HG02884 (cell line): ENCODE results near the gene TBX21.

Source experiments
- ATAC-seq: cut with Tn5 transposase; IDR thresholded peaks from one replicate; pipeline ENCODE4 v1.9.1; 2021; ENCODE audit warnings: mild to moderate bottlenecking, moderate library complexity; ENCODE audit not compliant: unreplicated experiment

Gene TBX21

DNA sequence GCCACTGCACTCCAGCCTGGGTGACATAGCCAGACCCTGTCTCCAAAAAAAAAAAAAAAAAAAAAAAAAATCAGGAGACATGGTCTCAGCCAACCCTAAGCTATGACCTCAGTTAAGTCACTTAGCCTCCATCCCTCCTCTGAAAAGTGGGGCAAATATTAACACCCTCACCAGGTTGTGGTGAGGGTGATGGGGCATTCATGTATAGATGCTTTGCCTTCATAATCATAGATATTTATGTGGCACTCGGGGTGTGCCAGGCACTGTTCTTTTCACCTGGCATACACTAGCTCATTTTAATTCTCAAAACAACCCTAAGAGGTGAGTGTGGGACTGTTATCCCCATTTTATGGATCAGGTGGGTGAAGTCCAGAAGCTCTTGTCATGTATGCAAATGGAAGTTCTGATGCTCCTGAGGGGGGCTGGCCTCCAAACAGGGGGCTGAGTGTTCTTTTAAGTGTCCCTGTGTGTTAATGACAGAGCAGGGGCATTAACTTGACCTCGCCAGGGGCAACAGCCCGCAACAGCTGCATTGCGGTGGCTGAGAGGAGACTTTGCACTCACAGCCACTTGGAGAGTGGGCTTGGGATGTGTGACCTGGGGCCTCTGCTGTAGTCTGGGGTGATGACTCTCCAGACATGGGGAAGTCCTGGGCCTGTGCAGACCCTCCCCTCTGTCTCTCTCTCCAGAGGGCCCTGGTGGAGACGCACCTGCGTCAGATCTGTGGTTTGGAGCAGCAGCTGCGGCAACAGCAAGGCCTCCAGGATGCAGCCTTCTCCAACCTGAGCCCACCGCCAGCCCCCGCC lies 34.9 kb upstream of the TBX21 start:
- no peak for ATAC-seq

DNA sequence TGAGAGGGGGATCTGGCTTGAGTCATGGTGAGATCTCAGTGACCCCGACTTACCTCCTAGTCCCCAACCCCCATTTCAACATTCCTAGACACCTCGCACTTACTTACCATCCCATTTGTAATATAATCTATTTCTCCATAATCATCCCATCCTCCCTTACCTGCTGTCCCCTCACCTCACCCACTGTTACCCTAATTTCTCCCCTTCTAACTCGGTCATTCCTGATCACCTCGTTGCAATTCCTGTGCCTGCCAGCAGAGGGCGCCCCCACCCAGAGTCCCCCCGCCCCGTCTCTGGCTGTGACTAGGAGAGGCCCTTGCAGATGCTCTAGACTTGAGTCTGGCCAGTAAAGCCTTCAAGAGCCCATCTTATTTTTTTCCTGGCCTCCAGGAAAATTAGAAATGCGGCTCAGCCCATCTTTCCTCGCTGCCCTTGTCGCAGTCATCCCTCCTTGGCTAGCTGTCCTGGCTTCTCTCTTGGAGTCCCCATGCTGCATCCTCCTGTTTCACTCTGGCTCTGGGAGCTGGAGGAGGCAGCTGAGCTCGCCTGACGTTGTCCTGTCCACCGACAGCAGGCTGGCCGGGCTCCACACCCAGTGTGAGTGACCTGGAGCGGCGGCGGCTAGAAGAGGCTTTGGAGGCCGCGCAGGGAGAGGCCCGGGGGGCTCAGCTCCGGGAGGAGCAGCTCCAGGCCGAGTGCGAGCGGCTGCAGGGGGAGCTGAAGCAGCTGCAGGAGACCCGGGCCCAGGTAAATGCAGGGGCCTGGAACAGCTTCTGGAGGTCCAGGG lies 34.1 kb upstream of the TBX21 start:
- no peak for ATAC-seq

DNA sequence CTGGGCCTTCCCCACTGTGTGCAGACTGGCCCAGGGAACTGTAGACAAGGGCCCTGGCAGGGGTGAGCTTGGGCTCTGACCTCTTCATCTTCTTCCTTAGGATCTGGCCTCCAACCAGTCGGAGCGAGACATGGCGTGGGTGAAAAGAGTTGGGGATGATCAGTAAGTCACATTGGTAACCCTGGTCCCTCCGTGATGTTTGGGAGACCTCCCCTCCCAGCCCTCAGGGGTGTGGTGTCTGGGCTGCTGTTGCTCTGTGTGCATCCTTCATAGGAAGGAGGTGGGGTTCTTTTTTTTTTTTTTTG lies 33.5 kb upstream of the TBX21 start:
- ATAC-seq = no peak

DNA sequence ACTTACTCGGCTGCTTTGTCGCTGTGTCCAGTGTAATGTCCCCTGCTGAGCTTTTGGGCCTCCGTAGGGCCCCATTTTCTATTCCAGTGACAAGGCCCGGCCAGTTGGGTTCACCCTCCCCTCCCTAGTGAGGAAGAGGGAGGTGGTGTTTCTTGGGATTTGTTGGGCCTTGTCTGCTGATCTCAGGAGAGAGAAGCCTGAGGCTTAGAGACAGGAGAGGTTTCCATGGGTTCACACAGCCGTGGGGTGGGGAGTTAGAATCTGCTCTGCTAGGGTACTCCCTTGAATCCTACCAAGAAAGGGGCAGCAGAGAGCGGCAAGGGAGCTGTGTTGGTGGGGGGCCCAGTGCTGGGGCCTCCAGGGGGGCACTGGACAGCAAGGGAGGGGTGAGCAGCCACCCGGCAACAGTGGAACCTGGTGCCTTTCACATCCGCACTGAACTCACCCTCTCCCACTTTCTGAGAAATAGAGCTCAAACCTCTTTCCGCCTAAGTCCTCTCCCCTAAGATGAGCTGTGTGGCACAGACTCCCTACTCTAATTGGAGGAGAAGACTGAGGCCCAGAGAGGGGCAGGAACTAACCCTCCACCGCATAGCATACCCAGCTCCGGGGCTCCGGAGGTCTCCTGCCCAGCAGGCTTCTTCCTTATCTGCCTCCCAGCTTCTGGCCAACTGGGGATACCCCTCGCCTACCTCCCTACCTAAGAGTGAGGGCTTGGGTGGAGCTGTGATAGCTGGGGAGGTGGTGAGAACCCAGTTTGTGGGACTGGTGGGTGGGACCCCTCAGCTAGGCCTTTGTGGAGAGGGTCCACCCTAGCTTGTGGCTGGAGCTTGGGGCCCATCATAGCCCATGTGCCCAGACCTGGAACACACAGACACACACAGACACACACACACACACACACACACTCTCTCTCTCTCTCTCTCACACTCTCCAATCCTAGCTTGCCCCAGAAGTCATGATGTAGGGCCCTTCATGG lies 32.3 kb upstream of the TBX21 start:
- no peak for ATAC-seq

DNA sequence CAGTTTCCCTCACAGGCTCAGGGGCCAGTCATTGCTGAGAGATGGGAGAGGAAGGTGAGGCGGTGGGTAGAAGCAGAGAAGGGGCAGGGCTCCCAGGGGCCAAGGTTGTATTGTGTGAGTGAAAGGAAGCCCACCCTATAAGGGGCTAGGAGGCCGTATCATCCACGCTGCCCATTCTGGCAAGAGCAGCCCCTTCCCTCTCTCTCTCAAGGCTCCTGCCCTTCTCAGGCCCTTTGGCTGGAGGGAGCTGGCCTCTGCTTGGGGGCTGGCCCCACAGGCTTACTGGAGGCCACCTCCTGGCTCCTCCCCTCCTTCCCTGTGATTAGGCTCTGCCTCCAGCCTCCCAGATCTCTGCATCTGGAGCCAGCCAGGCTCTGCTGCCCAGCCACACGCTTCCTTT lies 31.4 kb upstream of the TBX21 start:
- no peak for ATAC-seq

DNA sequence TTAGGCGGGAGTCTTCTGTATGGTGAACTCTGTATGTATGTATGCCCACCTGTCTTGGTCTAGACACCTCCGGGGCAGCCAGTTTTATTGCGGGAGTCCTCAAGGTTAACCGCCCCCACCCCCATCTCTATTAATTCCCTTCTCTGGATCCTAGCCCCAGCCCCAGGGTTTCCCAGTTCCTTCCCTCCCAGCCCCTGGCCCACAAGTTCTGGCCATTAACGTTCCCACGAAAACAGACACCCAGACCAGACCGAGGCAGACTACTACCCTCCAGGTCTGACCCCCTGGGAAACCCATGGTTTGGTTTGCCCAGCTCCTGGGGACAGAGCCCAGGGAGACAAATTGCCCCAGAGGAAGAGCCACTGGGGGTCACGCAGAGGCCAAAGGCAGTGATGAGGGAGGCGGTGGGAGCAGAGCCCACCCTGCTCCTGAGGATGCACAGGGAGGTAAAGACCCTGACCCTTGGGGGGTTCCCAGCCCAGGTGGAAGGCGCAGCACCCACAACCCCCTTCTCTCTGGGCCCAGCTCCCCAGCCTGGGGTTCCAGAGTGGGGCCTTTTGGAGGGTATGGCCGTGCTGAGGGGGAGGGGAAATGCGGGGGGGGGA lies 30.5 kb upstream of the TBX21 start:
- no peak for ATAC-seq

DNA sequence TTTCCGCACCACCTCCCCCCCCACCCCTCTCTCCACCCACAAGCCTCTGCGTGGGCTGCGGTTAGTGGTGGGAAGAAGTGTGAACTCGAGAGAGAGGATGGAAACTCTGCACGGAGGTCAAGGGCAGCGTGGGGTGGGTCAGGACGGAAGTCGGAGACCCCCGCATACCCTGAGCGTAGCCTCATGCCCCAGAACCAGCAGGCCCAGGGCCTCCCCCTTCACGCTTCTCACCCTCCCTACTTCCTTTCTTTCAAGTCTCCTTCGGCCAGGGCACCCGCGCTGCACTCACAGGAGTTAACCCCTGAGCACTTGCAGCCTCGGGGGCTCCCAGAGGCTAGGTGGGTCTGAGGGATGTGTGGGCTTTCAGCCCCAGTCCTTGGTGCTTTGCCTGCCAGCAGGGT lies 29.8 kb upstream of the TBX21 start:
- ATAC-seq = no peak

DNA sequence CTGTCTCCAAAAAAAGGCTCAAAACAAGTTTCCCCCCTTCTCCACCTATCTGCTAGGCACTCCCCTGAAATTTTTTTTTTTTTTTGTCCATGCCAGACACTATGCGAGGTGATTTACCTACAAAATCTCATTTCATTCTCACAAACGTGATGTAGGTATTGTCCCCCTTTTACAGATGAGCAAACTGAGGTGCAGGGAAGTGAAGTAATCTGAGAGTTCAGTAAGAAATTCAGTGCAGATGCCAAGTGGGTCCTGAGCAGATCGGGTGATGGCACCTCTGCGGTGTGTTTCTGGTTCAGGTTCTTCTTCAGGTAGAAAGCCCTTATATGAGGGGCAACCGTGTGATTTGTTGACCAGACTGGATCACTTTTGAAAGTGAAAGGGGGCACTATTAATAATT lies 29.4 kb upstream of the TBX21 start:
- ATAC-seq = no peak

DNA sequence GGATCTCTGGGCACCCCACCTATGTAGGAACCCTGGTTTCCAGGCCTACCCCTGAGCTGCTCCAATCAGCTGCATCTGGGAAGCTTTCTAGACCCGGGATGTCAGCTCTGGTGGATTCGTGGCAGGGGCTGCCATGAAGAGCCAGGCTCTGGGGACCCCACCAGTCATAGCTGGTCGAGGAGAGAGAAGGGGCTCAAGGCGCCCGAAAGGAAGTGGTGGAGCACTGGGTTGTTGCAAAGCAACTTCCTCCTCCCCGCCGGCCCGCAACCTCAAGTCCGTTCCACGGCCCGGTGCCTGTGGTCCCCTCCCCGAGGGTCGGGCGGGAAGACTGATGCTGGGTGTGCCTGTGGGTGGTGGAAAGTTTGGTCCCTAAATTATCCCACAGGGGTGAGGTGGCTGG lies 28.9 kb upstream of the TBX21 start:
- no peak for ATAC-seq

DNA sequence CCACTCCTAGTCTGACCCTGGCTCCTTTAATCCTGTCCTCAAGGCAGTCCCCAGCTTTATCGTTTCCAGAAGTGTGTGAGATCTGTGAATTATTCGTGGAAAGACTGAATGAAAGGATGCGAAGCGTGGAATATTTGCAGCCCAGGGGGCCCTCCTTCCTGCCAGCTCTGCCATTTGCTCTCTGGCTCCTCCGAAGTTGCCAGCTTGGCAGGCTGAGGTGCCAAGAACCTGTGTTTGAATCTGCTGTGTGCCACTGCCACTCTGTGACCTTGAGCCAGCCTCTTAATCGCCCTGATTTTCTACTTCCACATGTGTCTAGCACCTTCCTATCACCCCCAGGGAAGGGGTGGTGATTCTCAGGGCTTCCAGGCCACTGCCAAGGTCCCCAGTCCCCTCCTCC lies 28.3 kb upstream of the TBX21 start:
- no peak for ATAC-seq

DNA sequence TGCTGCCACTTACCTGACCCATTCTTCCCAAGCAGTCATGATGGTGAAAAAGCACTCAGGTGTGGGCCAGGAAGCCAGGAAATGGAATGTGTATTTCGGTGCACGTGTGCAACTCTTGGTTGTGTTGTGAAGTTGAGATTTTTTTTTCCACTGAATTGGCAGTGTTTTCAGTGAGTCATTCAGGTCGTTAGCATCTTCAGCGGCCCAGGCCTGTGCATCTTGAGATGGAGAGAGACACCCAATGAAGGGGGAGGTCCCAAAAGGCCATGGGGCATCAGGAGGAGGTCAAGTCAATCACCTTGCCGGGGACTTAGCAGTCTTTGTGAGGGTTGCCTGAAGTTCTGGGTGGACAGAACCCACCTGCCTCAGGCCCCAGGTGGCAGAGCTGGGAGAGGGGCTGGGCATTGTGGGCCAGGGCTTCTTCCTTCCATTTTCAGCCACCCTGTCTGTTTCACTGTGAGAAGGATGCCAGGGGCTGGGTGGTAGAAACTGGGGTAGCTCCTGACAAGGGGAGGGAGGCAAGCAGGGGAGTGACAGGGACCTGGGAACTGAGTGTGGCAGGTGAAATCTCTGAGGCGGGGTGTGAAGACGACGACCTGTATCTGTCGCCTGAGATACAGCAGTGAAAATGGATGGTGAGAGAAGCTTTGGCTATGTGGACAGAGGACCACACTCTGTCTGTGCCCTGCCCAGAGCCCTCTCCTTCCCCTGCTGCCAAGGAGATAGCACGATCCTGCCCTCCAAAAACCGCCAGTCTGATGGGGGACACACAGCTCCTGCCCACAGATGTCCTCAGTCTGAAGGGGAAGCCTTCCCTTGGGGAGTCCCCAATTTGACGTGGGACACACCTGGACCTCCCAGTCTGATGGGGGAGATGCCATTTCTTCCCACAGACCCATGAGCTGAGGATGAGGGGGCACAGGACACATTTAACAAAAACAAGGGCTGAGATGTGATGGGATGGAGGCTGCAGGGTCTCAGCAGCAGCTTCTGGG lies 27.2 kb upstream of the TBX21 start:
- ATAC-seq = no peak

DNA sequence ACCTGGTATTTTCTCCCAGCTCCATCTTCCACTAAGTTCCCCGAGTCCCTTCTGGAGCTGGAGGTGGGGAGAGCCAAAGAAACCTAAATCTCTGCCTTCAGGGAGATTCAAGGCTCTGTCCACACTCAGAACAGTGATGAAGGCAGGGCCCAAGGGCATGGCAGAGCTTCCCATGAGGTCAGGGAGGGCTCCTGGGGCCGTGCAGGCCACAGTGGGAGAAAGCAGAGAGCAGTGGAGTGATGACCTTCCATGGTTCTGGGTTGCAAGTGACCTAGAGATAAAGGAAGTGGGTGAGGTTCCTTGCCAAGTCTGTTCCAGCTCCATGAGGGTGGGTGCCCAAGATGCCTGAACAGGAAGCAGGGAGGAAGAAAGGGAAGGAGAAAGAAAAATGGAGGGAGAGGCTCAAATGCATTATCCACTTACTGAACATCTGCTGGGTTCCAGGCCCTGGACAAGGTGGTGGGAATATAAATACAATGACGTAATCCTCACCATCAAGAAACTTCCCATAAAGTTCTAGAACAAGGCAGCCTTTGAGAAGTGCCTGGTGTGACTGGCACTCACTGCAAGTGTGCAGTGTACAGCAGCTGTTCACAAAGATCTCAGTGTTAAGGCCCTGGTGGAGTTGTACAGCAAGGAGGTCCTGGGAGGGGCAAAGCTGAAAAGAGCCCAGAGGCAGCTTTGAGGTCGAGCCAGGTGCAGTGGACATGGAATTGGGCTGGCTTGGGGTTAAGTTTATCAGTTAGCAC lies 25.8 kb upstream of the TBX21 start:
- ATAC-seq = no peak

DNA sequence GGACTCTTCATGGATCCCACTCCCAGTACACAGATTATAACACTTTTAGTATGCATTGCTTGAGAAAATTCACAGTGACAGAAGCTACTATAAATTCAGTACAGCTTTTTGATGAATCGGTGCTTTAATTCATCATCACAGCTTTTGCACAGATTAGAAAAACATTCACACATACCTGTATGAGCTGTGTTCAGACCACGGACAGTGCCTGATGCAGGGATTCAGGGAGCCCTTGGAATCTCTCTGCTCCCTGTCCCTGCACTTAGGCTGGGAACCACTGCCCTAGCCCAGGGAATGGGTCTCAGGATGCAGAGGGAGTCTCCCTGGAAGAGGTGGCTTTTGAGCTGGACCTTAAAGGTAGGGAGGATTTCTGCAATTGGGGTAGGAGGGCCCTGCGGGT lies 25.2 kb upstream of the TBX21 start:
- ATAC-seq = no peak

DNA sequence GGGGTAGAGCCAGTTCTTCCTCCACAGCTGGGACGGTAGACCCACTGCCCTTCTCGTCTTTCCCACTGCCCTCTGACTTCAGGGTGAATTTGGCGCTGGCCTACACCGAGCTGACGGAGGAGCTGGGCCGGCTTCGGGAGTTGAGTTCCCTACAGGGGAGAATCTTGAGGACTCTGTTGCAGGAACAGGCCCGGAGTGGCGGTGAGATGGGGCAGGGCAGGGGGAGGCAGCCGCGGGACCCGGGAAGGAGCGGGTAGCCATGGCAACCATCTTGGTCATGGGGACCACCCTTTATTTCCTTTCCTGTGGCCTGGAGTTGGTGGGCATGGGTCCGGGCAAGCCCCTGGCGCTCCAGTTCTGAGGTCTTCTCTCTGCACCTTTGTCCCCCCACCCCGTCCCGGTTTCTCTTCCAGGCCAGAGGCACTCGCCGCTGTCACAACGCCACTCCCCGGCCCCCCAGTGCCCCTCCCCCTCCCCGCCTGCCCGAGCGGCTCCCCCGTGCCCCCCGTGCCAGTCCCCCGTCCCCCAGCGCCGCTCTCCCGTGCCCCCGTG lies 24.6 kb upstream of the TBX21 start:
- no peak for ATAC-seq

DNA sequence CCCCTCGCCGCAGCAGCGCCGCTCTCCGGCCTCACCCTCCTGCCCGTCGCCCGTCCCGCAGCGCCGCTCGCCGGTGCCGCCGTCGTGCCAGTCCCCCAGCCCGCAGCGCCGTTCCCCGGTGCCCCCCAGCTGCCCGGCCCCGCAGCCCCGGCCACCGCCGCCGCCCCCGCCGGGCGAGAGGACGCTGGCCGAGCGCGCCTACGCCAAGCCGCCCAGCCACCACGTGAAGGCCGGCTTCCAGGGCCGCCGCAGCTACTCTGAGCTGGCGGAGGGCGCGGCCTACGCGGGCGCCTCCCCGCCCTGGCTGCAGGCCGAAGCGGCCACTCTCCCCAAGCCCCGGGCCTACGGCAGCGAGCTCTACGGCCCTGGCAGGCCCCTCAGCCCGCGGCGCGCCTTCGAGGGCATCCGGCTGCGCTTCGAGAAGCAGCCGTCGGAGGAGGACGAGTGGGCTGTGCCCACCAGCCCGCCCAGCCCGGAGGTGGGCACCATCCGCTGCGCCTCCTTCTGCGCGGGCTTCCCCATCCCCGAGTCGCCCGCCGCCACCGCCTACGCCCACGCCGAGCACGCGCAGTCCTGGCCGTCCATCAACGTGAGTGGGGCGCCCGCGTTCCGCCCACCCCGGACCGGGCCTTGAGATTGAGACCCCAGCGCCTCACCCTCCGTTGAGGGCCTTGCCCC lies 24.0 kb upstream of the TBX21 start:
- no peak for ATAC-seq

DNA sequence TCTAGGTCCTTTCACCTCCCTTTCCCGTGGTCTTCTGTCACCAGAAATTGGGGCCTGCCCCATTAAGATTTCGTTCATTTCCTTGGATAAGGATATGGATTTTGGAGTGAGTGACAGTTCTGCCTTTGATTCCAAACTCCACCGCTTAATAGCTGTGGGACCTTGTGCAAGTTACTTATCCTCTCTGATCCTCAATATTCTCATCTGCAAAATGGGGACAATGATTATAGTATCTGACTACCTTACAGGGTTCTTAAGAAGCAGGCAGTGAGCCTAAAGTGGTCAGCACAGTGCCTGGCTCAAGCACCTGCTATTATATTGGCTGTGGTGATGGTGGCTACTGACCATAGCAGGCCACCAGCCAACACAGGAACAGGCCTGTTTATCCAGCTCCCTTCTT lies 23.4 kb upstream of the TBX21 start:
- no peak for ATAC-seq

DNA sequence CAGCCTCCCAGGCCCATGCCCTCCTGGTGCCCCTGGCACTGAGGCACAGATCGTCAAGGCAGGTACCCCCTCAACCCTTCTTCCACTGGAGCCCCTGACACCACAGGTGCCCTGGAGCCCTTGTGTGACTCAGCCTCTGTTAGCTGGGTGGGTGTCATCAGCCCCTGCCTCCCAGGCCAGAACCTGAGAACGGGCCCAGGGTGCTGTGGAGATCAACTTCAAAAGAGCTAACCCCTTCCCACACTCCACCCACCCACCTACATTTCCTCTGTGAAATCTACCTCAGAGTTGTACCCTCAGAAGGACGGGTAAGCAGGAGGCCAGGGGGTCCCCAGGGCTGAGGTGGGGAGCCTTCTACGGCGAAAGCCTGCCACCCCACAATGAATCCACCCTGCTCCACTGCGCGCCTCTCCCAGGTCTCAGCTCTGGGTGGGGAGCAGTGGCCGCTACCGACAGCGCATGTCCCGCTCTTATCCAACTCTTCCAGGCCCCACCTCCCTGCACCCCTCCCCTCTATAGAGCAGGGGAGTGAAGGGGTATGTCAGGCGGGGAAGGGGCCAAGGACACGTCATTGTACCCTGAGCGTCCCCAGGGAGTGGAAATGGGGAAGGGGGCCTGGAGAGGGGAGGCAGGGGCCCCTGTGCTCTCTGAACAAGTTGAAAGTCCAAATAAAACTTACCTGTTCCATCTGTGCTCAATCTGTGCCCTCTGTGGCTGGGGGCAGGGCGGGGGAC lies 21.5 kb upstream of the TBX21 start:
- ATAC-seq = no peak
